ENCODE measurements around the gene ARFIP1.

Gene ARFIP1

DNA sequence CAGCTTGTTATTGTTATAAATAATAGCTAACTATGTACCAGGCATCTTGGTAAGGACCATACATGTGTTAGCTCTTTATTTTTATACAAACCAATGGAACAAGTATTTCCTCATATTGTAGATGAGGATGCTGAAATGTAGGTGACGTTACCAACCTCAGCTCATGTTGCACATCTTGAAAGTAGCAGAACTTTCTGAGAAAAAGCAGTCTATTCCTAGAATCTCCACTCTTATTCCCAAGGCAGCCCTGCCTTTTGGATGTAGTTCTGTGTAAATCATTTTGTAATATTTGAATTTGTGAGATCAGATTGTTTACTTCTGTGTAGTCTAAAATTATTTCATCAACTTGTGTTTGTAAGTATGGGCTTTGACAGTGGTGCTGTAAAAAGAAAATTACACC, 161.7 kb downstream of the ARFIP1 start:
- DNase-seq: no peak

- no peak for DNase-seq
These were observed 162.6 kb downstream of the ARFIP1 start for GRCh38 chr4:152942346-152942745.

- DNase-seq: peak; percentile 75
These were observed 163.9 kb downstream of the ARFIP1 start for GRCh38 chr4:152943672-152944071.

DNA sequence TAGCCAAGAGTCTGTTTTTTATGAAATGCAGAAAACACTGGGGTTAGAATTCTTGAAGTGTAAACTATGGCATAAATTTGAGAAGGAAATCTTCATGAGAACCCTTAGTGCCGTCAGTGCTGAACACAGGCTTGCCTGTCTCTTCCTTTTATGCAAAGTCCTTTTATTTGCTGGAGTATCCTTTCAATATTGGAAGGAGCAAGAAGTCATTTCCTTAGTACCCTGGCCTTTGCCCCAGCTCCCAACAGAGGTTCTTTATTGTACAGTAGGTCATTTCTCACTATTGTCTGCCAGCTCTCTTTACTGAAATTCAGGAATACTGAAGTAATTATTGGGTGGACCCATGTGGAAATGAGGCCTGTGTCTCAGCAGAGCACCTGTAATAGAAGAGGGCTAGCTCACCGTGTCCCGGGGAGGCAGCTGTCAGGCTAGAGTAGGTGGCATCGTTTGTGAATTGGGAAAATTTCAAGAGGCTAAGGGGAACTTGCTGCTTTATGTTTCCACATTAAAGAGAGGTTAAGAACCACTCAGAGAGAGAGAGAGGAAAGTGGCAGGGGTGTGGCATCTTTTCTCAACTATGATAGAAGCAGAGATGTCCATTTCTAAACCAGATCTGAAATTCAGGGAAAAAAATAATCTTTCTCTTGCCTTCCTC, 165.0 kb downstream of the ARFIP1 start:
- DNase-seq: no peak

DNA sequence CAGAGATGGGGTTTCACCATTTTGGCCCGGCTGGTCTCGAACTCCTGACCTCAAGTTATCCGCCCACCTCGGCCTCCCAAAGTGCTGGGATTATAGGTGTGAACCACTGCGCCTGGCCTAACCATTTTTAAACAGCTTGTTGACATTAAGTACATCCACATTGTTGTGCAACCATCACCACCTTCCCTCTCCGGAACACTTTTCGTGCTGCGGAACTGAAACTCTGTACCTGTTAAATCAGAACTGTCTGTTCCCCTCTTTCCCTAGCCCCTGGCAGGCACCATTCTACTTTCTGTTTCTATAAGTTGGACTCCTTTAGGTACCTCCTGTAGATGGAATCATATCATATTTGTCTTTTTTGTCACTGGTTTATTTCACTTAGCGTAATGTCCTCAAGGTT, 165.9 kb downstream of the ARFIP1 start:
- DNase-seq: no peak

GRCh38 chr4:152946446-152946845, 166.7 kb downstream of the ARFIP1 start:
- no peak for DNase-seq

GRCh38 chr4:152947311-152947710, 167.6 kb downstream of the ARFIP1 start:
- no peak for DNase-seq

GRCh38 chr4:152949930-152950329, 170.2 kb downstream of the ARFIP1 start:
- no peak for DNase-seq

- no peak for DNase-seq
These were observed 170.9 kb downstream of the ARFIP1 start for GRCh38 chr4:152950402-152951274.

DNA sequence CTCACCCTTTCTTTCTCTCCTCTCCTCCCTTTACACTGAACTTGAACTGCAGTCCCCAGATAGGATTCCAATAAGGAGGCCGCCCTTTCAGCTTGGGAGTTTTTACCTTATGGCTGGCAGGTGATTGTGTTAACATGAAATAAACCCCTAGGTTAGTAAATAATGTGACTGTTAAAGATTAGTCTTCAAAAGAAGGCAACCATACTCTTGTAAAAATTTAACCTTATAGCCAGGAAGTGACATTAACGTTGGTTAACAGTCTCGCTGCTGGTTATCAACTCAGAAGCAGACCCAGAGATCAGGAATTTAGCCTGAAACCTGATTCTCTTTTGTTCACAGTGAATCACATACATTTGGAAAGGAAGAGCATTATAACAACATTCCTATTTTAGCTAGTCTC, 171.6 kb downstream of the ARFIP1 start:
- DNase-seq: no peak

GRCh38 chr4:152953514-152953913, 173.8 kb downstream of the ARFIP1 start:
- DNase-seq: no peak

- no peak for DNase-seq
These were observed 175.0 kb downstream of the ARFIP1 start for GRCh38 chr4:152954741-152955140.

DNA sequence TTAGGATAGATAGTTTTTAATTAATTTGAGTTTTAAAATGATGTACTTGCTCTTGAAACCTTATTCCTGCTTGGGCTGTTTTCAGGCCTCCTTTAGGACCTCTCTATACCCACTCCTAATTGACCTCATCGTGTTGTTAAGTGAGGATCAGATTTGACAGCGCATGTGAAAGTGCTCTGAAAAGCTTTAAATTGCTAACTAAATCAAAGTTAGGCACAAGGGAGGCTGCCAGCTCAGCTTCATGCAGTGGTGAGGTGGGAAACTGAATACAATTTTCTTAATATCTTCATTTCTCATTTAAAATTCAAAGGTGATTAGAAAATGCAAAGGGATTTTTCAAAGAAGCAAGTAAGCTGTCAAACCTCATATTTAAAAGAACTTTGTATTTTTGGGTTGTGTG, 176.4 kb downstream of the ARFIP1 start:
- no peak for DNase-seq

DNA sequence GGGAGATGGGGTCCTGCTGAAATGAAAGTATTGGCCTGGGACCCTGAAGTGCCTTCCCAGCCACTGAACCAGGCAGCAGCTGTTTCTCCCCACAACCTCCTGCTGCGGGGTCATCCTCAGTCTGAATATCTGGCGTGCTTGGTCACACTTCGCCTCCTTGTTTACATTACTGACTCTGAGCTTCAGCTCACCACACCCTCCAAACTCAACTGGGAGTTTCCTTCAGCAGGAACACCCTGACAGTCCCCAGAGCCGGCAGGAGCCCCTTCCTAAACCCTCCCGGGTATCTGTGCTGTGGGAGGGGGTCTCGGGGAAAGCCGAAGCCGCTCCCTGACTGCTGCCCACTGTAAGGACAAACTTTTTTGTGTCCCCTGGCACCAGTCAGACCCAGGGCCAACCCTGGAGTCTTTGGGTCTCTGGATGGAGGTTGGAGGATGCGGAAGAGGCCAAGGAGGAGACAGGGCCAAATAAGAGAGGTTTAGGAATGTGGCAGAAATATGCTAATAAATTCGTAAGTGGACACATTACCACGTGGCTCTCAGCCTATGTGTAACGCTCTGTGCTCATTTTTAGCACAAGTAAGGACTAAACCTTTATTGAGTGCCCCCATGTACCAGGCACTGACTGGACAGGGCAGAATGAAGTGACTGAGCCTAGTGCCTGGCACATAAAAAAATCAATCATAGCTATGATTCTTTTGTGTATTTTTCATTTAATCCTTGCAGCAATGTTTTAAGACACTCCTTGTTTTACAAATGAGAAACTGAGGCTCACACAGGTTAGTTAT, 177.1 kb downstream of the ARFIP1 start:
- DNase-seq: peak; percentile 39

GRCh38 chr4:152957437-152958171, 177.8 kb downstream of the ARFIP1 start:
- no peak for DNase-seq

DNA sequence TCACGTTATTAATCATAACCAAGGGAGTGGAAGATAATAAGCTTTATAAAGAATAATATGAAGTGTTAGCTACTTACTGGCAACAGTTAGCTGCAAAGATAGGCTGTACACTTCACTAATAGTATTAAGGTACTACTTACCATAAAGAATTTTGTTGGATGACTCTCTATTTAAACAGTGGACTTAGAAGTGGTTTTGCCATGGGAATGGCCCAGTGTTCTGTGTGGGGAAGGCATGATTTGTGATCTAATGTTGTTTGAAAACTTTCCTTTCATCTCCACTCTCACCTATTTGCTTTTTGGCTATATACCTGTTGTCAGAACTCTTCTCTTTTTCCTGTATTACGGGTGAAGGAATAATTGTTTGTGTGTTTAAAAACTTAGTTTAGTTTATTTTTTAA, 179.3 kb downstream of the ARFIP1 start:
- no peak for DNase-seq

DNA sequence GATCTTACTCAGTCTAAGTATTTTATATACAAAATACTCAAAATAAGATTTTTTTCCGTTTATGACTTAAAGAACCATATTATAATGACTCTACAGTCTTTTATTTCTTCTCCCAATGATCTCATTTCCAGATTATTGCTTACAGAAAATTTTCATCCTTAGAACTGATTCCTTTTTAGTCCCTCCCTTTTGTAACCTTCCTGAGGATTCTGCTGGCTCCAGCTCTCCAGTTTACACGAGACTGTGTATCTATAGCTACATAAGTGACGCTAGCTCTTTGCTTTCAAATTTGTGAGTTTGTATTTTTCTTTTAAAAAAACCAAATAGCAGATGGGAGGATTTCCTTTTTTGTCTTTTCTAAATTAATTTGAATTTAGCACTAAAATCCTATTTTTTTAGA, 180.3 kb downstream of the ARFIP1 start:
- DNase-seq: no peak

DNA sequence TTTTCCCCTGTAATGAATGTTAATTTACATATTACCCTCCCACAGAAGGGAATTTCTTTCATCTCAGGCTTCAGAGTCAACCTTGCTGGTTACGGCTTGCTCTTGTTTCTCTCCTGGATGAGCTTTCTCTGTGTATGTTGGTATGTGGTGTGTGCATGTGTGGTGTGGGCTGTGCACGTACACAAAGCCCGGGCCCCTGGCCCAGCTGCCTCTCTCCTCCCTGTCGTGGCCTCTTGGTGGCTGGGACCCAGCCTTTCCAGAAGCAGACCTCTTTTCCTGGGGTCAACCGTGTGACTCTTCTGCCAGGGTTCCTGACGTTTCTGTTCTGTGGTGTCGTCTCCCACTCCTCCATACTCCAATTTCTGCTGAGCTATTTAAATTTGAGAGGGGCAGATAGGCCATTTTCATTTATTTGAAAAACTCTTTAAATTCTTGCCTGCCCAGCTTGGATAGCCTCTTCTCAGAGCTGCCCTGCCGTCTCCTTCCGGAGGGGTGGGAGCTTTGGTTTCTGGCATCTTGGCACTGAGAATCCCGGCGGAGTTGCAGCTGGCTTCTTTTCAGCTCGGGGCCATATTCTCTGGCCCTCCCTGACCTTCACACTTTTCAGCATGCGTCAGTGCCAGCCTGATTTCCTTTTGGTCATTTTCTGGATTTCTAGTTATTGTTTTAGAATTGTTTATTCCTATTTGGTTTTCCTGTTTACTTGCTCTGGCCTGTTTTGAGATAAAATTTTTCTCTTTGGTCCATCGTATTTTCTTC, 181.4 kb downstream of the ARFIP1 start:
- DNase-seq: no peak

GRCh38 chr4:152961773-152962115, 182.0 kb downstream of the ARFIP1 start:
- DNase-seq: no peak

Data from femur (tissue), 1 donor.